Ishikawa (cell line): ENCODE data around the gene CBARP.

ENCODE experiments used
- CEBPB ChIP-seq: IDR thresholded peaks from 2 replicates; pipeline ENCODE4 v1.6.1; 2012
- CREB1 ChIP-seq: IDR thresholded peaks from 2 replicates; pipeline ENCODE4 v1.6.1; 2012; ENCODE audit warnings: low read depth
- EGR1 ChIP-seq: IDR thresholded peaks from 2 replicates; pipeline ENCODE4 v1.6.1; 2012
- EP300 ChIP-seq: IDR thresholded peaks from 2 replicates; pipeline ENCODE4 v1.6.1; 2012; ENCODE audit warnings: borderline replicate concordance
- FOXM1 ChIP-seq: IDR thresholded peaks from 2 replicates; pipeline ENCODE4 v1.6.1; 2012; ENCODE audit warnings: low read depth, borderline replicate concordance
- MAX ChIP-seq: IDR thresholded peaks from 2 replicates; pipeline ENCODE4 v1.6.1; 2012
- NFIC ChIP-seq: IDR thresholded peaks from 2 replicates; pipeline ENCODE4 v1.6.1; 2012
- RAD21 ChIP-seq: IDR thresholded peaks from 2 replicates; pipeline ENCODE4 v1.6.1; 2012; ENCODE audit warnings: low read depth
- REST ChIP-seq: IDR thresholded peaks from 2 replicates; pipeline ENCODE4 v1.6.1; 2012; ENCODE audit warnings: low read depth, mild to moderate bottlenecking
- TAF1 ChIP-seq: IDR thresholded peaks from 2 replicates; pipeline ENCODE4 v1.6.1; 2012; ENCODE audit warnings: low read depth, mild to moderate bottlenecking
- TCF12 ChIP-seq: IDR thresholded peaks from 2 replicates; pipeline ENCODE4 v1.6.1; 2012; ENCODE audit warnings: low read depth
- TEAD4 ChIP-seq: IDR thresholded peaks from 2 replicates; pipeline ENCODE4 v1.6.1; 2012
- USF1 ChIP-seq: IDR thresholded peaks from 2 replicates; pipeline ENCODE4 v1.6.1; 2012
- YY1 ChIP-seq: IDR thresholded peaks from 2 replicates; pipeline ENCODE4 v1.6.1; 2012; ENCODE audit warnings: low read depth
- ZBTB7A ChIP-seq: IDR thresholded peaks from 2 replicates; pipeline ENCODE4 v1.6.1; 2012; ENCODE audit warnings: low read depth

The CBARP gene

GRCh38 chr19:1283917-1284292 is 46.1 kb upstream of the CBARP start:
- no peak for TF ChIP-seq EGR1
- TF ChIP-seq YY1: no peak
- TF ChIP-seq RAD21: no peak
- TF ChIP-seq FOXM1: no peak
- no peak for TF ChIP-seq TEAD4
- no peak for TF ChIP-seq TCF12
- no peak for TF ChIP-seq USF1
- TF ChIP-seq CEBPB: no peak
- TF ChIP-seq CREB1: no peak
- no peak for TF ChIP-seq EP300
- TF ChIP-seq ZBTB7A: no peak

- no peak for TF ChIP-seq EGR1
- no peak for TF ChIP-seq FOXM1
- TF ChIP-seq TCF12: no peak
- no peak for TF ChIP-seq RAD21
Measured at GRCh38 chr19:1283207-1283916, 45.6 kb upstream of the CBARP start.

GRCh38 chr19:1282588-1283206 is 44.9 kb upstream of the CBARP start:
- TF ChIP-seq ZBTB7A (peak; percentile 41; the same call in 1 of the 2 replicates), CEBPB (no peak), CREB1 (no peak)

- TF ChIP-seq USF1 (no peak), NFIC (no peak), CEBPB (no peak), EGR1 (no peak), YY1 (no peak), RAD21 (no peak), EP300 (no peak), ZBTB7A (no peak), TCF12 (no peak), REST (no peak), FOXM1 (no peak), TAF1 (no peak), TEAD4 (no peak), CREB1 (no peak)
Measured at GRCh38 chr19:1281569-1282287, 43.9 kb upstream of the CBARP start.

- TF ChIP-seq REST: no peak
- TF ChIP-seq RAD21: no peak
- no peak for TF ChIP-seq EP300
- no peak for TF ChIP-seq TAF1
- TF ChIP-seq EGR1: no peak
- TF ChIP-seq YY1: no peak
- TF ChIP-seq FOXM1: no peak
- TF ChIP-seq MAX: no peak
Measured at GRCh38 chr19:1280636-1281568, 43.1 kb upstream of the CBARP start.
